Measurements from ENCODE around the gene MPZL3. TPM values are rescaled to one million over a fixed set of nuclear protein-coding genes. Genes with fewer than 3 reads are reported as not detected.

MPZL3 gene
- total RNA-seq, 1 experiment from 2014 or later: 16.8 TPM

- intact Hi-C loops (cut with micrococcal nuclease; ENCODE audit: unreplicated experiment): no loop called here
- TF ChIP-seq EZH2 (IDR thresholded peaks at IDR 0.05; ENCODE audit: low read depth): no peak
- TF ChIP-seq CTCF (conservative IDR thresholded peaks at IDR 0.05): no peak
Observed at GRCh38 chr11:118265954-118266353, 13.8 kb upstream of the MPZL3 start.

GRCh38 chr11:118264569-118265465 lies 12.7 kb upstream of the MPZL3 start:
- Histone ChIP-seq H3K9me3 (ENCODE audit: insufficient read depth, low read depth) (no peaks in the 10 kb centered on the region), H3K9me2 (ENCODE audit: insufficient read depth) (no peaks in the 10 kb centered on the region; the same call in 1 of the 2 replicates), H3K4me3 (peak overlapping the region; percentile 86), H3K4me1 (replicated peaks; ENCODE audit: insufficient read depth) (peaks cover 40% of the 10 kb centered on the region), H3K79me2 (ENCODE audit: low read depth) (peaks cover 24% of the 10 kb centered on the region), H3K27me3 (ENCODE audit: insufficient read depth, low read depth) (no peaks in the 10 kb centered on the region), H2AFZ (peak overlapping the region; percentile 92), H3K4me2 (peak overlapping the region; percentile 88), H3K27ac (peak overlapping the region; percentile 95), H3F3A (ENCODE audit: insufficient read depth, low read depth) (peaks cover 39% of the 10 kb centered on the region), H3K36me3 (ENCODE audit: low read depth) (peaks cover 22% of the 10 kb centered on the region), H4K20me1 (ENCODE audit: insufficient read depth) (no peaks in the 10 kb centered on the region)
- CTCF ChIA-PET: interaction anchor here (0.8 to 1.9 kb wide), 3 partner anchors 10 to 66 kb away, joined by 7 to 13 read pairs (median 7); no protein-coding TSS in a partner anchor
- DNase-seq: no peak
- POLR2A ChIA-PET (ENCODE audit: unreplicated experiment): interaction anchor here (0.6 to 1.2 kb wide), 7 partner anchors 10 to 360 kb away, joined by 3 to 11 read pairs (median 5); partner anchors contain the start of genes JAML and MPZL3
- TF ChIP-seq EZH2 (IDR thresholded peaks at IDR 0.05; ENCODE audit: low read depth): no peak
- no peak; the same call in 1 of the 2 replicates for TF ChIP-seq CTCF (conservative IDR thresholded peaks at IDR 0.05)
- TSS peak; percentile 79 for BruUV-seq (replicated peaks)
- intact Hi-C loops (cut with micrococcal nuclease; ENCODE audit: unreplicated experiment): loop anchor here (1.0 to 5.0 kb wide), 4 partner anchors 12 to 87 kb away; no protein-coding TSS in a partner anchor

More at GRCh38 chr11:118265954-118266353, 13.8 kb upstream of the MPZL3 start:
- Histone ChIP-seq H3K9me2 (ENCODE audit: insufficient read depth) (no peaks in the 10 kb centered on the region; the same call in 1 of the 2 replicates), H3K4me2 (peak overlapping the region; percentile 88), H3K36me3 (ENCODE audit: low read depth) (peaks cover 12% of the 10 kb centered on the region), H3K9me3 (ENCODE audit: insufficient read depth, low read depth) (no peaks in the 10 kb centered on the region), H4K20me1 (ENCODE audit: insufficient read depth) (no peaks in the 10 kb centered on the region), H3K79me2 (ENCODE audit: low read depth) (peaks cover 24% of the 10 kb centered on the region), H2AFZ (peak overlapping the region; percentile 92; the same call in 1 of the 2 replicates), H3F3A (ENCODE audit: insufficient read depth, low read depth) (peaks cover 39% of the 10 kb centered on the region), H3K27me3 (ENCODE audit: insufficient read depth, low read depth) (no peaks in the 10 kb centered on the region), H3K4me3 (no peak overlapping the region), H3K27ac (no peak overlapping the region; the same call in 1 of the 2 replicates), H3K4me1 (replicated peaks; ENCODE audit: insufficient read depth) (peaks cover 40% of the 10 kb centered on the region)
- peak; percentile 69 to 71 for DNase-seq
- no TSS peak for BruUV-seq (replicated peaks)
- CTCF ChIA-PET: interaction anchor here (0.6 to 0.8 kb wide), 2 partner anchors 11 to 14 kb away, joined by 5 to 7 read pairs; no protein-coding TSS in a partner anchor
- POLR2A ChIA-PET (ENCODE audit: unreplicated experiment): interaction anchor here (0.6 to 0.7 kb wide), 4 partner anchors 12 to 1381 kb away, joined by 3 to 4 read pairs (median 3); no protein-coding TSS in a partner anchor

Measured in PC-9 (cell line).